ENCODE results near the gene ACTRT2. TPM values are rescaled to one million over a fixed set of nuclear protein-coding genes. Genes with fewer than 3 reads are reported as not detected.

Gene ACTRT2
- total RNA-seq, 1 donor from 2014 or later: not detected

DNA sequence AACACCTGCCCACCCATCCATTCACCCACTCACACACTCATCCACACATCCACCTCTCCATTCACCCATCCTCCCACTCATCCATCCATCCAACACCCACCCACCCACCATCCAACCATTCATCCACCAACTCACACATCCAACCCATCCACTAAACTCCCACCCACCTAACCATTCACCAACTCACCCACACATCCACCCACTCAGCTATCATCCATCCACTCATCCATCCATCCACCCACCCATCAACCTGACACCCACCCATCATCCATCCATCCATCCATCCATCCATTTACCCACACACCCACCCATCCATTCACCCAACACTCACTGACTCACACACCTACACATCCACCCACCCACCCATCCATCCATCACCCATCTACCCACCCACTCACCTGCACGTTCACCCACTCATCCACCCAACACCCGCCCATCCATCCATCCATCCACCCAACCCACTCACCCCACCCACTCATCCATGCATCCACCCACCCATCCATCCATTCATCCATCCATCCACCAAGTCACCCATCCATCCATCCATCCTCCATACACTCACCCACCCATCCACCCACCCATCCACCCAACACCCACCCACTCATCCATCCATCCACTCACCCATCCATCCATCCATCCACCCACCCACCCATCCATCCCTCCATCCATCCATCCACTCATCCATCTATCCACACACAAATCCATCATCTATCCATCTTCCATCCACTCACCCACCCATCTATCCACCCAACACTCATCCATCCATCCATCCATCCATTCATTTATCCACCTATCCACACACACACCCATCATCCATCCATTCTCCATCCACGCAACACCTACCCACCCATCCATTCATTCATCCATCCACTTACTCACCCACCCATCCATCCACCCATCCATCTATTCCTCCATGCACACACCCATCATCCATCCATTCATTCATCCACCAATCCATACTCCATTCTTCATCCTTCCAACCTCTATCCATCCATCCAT, 30.3 kb downstream of the ACTRT2 start:
- TF ChIP-seq, protein P1, sequence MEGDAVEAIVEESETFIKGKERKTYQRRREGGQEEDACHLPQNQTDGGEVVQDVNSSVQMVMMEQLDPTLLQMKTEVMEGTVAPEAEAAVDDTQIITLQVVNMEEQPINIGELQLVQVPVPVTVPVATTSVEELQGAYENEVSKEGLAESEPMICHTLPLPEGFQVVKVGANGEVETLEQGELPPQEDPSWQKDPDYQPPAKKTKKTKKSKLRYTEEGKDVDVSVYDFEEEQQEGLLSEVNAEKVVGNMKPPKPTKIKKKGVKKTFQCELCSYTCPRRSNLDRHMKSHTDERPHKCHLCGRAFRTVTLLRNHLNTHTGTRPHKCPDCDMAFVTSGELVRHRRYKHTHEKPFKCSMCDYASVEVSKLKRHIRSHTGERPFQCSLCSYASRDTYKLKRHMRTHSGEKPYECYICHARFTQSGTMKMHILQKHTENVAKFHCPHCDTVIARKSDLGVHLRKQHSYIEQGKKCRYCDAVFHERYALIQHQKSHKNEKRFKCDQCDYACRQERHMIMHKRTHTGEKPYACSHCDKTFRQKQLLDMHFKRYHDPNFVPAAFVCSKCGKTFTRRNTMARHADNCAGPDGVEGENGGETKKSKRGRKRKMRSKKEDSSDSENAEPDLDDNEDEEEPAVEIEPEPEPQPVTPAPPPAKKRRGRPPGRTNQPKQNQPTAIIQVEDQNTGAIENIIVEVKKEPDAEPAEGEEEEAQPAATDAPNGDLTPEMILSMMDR (IDR thresholded peaks at IDR 0.05): no peak
- H3K36me3 ChIP-seq: no peaks in the 10 kb centered on the region
- H3K27me3 ChIP-seq (ENCODE audit: low read depth): peaks cover 29% of the 10 kb centered on the region
- ATAC-seq (no peak), DNase-seq (no peak)
- no peaks in the 10 kb centered on the region for H3K9me3 ChIP-seq
- intact Hi-C loops (cut with DNase I): no loop called here
- no peak overlapping the region for H3K4me3 ChIP-seq
- H3K4me1 ChIP-seq: no peaks in the 10 kb centered on the region
- H3K27ac ChIP-seq: no peak overlapping the region

DNA sequence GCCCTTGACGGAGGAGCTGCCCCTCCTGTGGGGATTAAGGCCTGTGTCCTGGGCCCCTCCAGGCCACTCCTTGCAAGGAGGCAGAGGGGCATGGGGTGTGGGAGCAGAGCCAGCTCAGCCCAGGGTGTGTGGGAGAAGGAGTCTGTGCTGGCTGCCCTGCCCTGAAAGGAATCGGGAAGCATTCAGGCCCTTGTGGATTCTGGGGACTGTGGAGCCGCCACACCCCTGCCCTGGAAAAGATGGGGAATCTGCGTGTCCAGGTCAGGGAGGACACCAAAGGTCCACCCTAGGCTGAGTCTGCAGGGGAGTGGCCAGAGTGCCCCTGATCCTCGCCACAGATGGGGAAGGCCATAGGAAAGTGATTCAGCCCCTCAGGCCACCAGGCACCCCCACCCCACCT, 31.2 kb downstream of the ACTRT2 start:
- DNase-seq: no peak
- TF ChIP-seq, protein P1 (IDR thresholded peaks at IDR 0.05): no peak
- intact Hi-C loops (cut with DNase I): no loop called here

GRCh38 chr1:3053366-3053980, 32.2 kb downstream of the ACTRT2 start:
- Histone ChIP-seq H3K27me3 (ENCODE audit: low read depth) (peaks cover 29% of the 10 kb centered on the region), H3K4me1 (no peaks in the 10 kb centered on the region), H3K4me3 (no peak overlapping the region), H3K36me3 (no peaks in the 10 kb centered on the region), H3K27ac (no peak overlapping the region), H3K9me3 (no peaks in the 10 kb centered on the region)
- TF ChIP-seq, protein P1 (IDR thresholded peaks at IDR 0.05): no peak
- ATAC-seq (no peak), DNase-seq (no peak)
- intact Hi-C loops (cut with DNase I): no loop called here

More for the DNA sequence above, 31.2 kb downstream of the ACTRT2 start:
- H3K9me3 ChIP-seq: no peaks in the 10 kb centered on the region
- no peaks in the 10 kb centered on the region for H3K4me1 ChIP-seq
- H3K27me3 ChIP-seq (ENCODE audit: low read depth): peaks cover 29% of the 10 kb centered on the region
- ATAC-seq: no peak
- no peaks in the 10 kb centered on the region for H3K36me3 ChIP-seq
- H3K27ac ChIP-seq: no peak overlapping the region
- H3K4me3 ChIP-seq: no peak overlapping the region

DNA sequence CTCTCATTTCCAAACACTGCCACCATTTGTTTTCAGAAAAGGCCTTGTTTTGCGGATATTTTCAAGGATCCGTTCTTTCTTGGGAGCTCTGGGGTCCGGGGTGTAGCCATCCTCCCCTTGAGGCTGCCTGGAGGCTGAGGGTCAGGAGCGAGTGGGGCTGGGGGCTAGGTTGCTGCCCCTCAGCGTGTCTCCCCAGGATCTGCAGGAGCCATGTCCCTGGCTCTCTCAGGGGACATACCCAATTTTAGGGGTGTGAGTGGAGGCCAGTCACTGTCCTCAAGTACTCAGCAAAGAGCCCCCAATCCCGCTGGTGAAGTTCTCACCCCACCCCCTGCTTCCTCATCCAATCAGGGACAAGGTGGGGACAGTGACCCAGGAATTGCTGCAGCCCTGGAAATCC, 32.7 kb downstream of the ACTRT2 start:
- TF ChIP-seq, protein P1 (IDR thresholded peaks at IDR 0.05): no peak
- ATAC-seq (no peak), DNase-seq (no peak)
- Histone ChIP-seq H3K36me3 (no peaks in the 10 kb centered on the region), H3K4me3 (no peak overlapping the region), H3K27ac (no peak overlapping the region), H3K4me1 (no peaks in the 10 kb centered on the region), H3K9me3 (no peaks in the 10 kb centered on the region), H3K27me3 (ENCODE audit: low read depth) (peaks cover 27% of the 10 kb centered on the region)
- intact Hi-C loops (cut with DNase I): no loop called here

DNA sequence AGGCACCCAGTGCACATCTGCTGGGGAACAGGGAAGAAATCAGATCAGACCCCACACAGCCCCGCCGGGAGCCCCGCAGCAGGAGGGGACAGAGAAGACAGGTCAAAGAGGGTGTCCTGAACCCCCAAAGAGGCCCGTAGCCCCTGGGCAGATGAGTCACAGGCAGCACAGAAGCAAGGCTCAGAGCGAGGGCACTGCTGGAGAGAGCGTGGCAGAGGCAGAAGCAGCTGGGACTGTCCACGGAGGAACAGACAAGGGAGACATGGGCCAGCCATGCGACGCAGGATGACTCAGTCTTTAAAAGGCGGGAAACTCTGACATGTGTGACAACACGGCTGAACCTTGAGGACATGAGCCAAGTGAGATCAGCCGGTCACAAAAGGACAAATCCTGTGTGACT, 33.2 kb downstream of the ACTRT2 start:
- no peak for DNase-seq
- no peak overlapping the region for H3K4me3 ChIP-seq
- H3K4me1 ChIP-seq: no peaks in the 10 kb centered on the region
- H3K9me3 ChIP-seq: no peaks in the 10 kb centered on the region
- H3K36me3 ChIP-seq: no peaks in the 10 kb centered on the region
- no peak overlapping the region for H3K27ac ChIP-seq
- intact Hi-C loops (cut with DNase I): no loop called here
- ATAC-seq: no peak
- H3K27me3 ChIP-seq (ENCODE audit: low read depth): peaks cover 23% of the 10 kb centered on the region
- TF ChIP-seq, protein P1 (IDR thresholded peaks at IDR 0.05): no peak

All from lower lobe of right lung (tissue), 2 donors.